ENCODE data around the gene EIF4B.
"Not testable (repeated sequence)": the region's sequence is repeated elsewhere in the genome, so short reads cannot be mapped to it uniquely, and the experiment has no call there.

EIF4B gene

GRCh38 chr12:52980096-52980649 lies 26.1 kb upstream of the EIF4B start:
- H3K4me3 ChIP-seq (ENCODE audit: low read length), result no peak overlapping the region
- TF ChIP-seq ZNF274 (IDR thresholded peaks at IDR 0.05; ENCODE audit: low read depth, low read length), result no peak

GRCh38 chr12:52980650-52981423 lies 25.4 kb upstream of the EIF4B start:
- TF ChIP-seq ZNF274 (IDR thresholded peaks at IDR 0.05; ENCODE audit: low read depth, low read length), result no peak
- H3K4me3 ChIP-seq (ENCODE audit: low read length), result no peak overlapping the region

- no peak for TF ChIP-seq ZNF274 (IDR thresholded peaks at IDR 0.05; ENCODE audit: low read depth, low read length)
- H3K4me3 ChIP-seq (ENCODE audit: low read length), result no peak overlapping the region
Measured at GRCh38 chr12:52984136-52984535, 22.1 kb upstream of the EIF4B start.

GRCh38 chr12:52988898-52989297 lies 17.4 kb upstream of the EIF4B start:
- no peak for TF ChIP-seq ZNF274 (IDR thresholded peaks at IDR 0.05; ENCODE audit: low read depth, low read length)
- no peak overlapping the region for H3K4me3 ChIP-seq (ENCODE audit: low read length)

GRCh38 chr12:52990206-52990605 lies 16.1 kb upstream of the EIF4B start:
- no peak overlapping the region for H3K4me3 ChIP-seq (ENCODE audit: low read length)
- TF ChIP-seq ZNF274 (IDR thresholded peaks at IDR 0.05; ENCODE audit: low read depth, low read length), result no peak

- H3K4me3 ChIP-seq (ENCODE audit: low read length), result not testable (repeated sequence)
Measured at GRCh38 chr12:52992240-52992639, 14.0 kb upstream of the EIF4B start.

- TF ChIP-seq ZNF274 (IDR thresholded peaks at IDR 0.05; ENCODE audit: low read depth, low read length), result no peak
- H3K4me3 ChIP-seq (ENCODE audit: low read length), result no peak overlapping the region
Measured at GRCh38 chr12:52992699-52993557, 13.3 kb upstream of the EIF4B start.

GRCh38 chr12:52993558-52993869 lies 12.7 kb upstream of the EIF4B start:
- no peak overlapping the region for H3K4me3 ChIP-seq (ENCODE audit: low read length)
- TF ChIP-seq ZNF274 (IDR thresholded peaks at IDR 0.05; ENCODE audit: low read depth, low read length), result no peak

- no peak for TF ChIP-seq ZNF274 (IDR thresholded peaks at IDR 0.05; ENCODE audit: low read depth, low read length)
- no peak overlapping the region for H3K4me3 ChIP-seq (ENCODE audit: low read length)
Measured at GRCh38 chr12:53004178-53004577, 2.1 kb upstream of the EIF4B start.

- no peak overlapping the region for H3K4me3 ChIP-seq (ENCODE audit: low read length)
- no peak for TF ChIP-seq ZNF274 (IDR thresholded peaks at IDR 0.05; ENCODE audit: low read depth, low read length)
Measured at GRCh38 chr12:53004582-53004981, 1.7 kb upstream of the EIF4B start.

- H3K4me3 ChIP-seq (ENCODE audit: low read length), result peak overlapping the region; percentile 84
- TF ChIP-seq ZNF274 (IDR thresholded peaks at IDR 0.05; ENCODE audit: low read depth, low read length), result no peak
Measured at GRCh38 chr12:53005215-53005985, 856 bp upstream of the EIF4B start.

GRCh38 chr12:53006810-53007309 lies 604 bp downstream of the EIF4B start:
- TF ChIP-seq ZNF274 (IDR thresholded peaks at IDR 0.05; ENCODE audit: low read depth, low read length), result no peak
- H3K4me3 ChIP-seq (ENCODE audit: low read length), result peak overlapping the region; percentile 84

- no peak for TF ChIP-seq ZNF274 (IDR thresholded peaks at IDR 0.05; ENCODE audit: low read depth, low read length)
- H3K4me3 ChIP-seq (ENCODE audit: low read length), result peak overlapping the region; percentile 84
Measured at GRCh38 chr12:53007343-53007742, 1.1 kb downstream of the EIF4B start.

- H3K4me3 ChIP-seq (ENCODE audit: low read length), result 0 out of 2 replicates have a peak overlapping the region, but pooled peaks have one; percentile 18
Measured at GRCh38 chr12:53008760-53009159, 2.5 kb downstream of the EIF4B start.

Measured in GM08714 (cell line).